Stomach (tissue), 9 donors: Measurements from ENCODE around the gene MAPK1. TPM values are rescaled to one million over a fixed set of nuclear protein-coding genes. Genes with fewer than 3 reads are reported as not detected.
"Not testable (repeated sequence)": the region's sequence is repeated elsewhere in the genome, so short reads cannot be mapped to it uniquely, and the experiment has no call there.

ENCODE experiments used
- DNase-seq, 2 donors: peaks; one replicate each; pipeline versions ENCODE4 v3.0.0 to v3.0.0-alpha.2; 2013 to 2019
- H3K27ac ChIP-seq, 5 donors: fragments of 200-600 bp in 4 of 5; sonication (generic) in 4 of 5; one replicate each; pipeline ENCODE4 v1.5.1; 2013 to 2019; ENCODE audit warnings: mild to moderate bottlenecking in 1 of 5, moderate library complexity in 1 of 5
- H3K27me3 ChIP-seq, 3 donors: fragments of 200-600 bp; sonication (generic); one replicate each; pipeline ENCODE4 v1.5.1; 2017 to 2019; ENCODE audit warnings: mixed run types in 1 of 3
- H3K36me3 ChIP-seq, 4 donors: fragments of 200-600 bp; sonication (generic); 1 replicate in 3 of 4; 2 replicates in 1 of 4; pipeline ENCODE4 v1.5.1; 2016 to 2019
- H3K4me1 ChIP-seq, 4 donors: fragments of 200-600 bp; sonication (generic); one replicate each; pipeline ENCODE4 v1.5.1; 2016 to 2019
- H3K4me3 ChIP-seq, 4 donors: fragments of 200-600 bp; sonication (generic) in 3 of 4; one replicate each; pipeline ENCODE4 v1.5.1; 2016 to 2019; ENCODE audit warnings: mild to moderate bottlenecking in 1 of 4
- H3K9me3 ChIP-seq, 4 donors: fragments of 200-600 bp; sonication (generic); one replicate each; pipeline ENCODE4 v1.5.1; 2016 to 2019
- CTCF ChIP-seq, 7 experiments: fragments of 450-650 bp in 4 of 7; fragments of 200-600 bp in 3 of 7; sonication (generic) in 3 of 7; IDR thresholded peaks; one replicate each; pipeline ENCODE4 v1.5.1; 2016 to 2019; ENCODE audit warnings: antibody characterized with exemption in 7 of 7, control low read depth in 2 of 7, mild to moderate bottlenecking in 1 of 7
- EP300 ChIP-seq: sonication (generic); formaldehyde crosslinking; IDR thresholded peaks from one replicate; pipeline ENCODE4 v1.6.1; 2017; ENCODE audit warnings: antibody characterized with exemption
- POLR2A ChIP-seq, 4 donors: fragments of 450-650 bp; IDR thresholded peaks; one replicate each; pipeline ENCODE4 v1.6.1; 2016; ENCODE audit warnings: antibody characterized with exemption in 4 of 4, control low read depth in 2 of 4, mild to moderate bottlenecking in 1 of 4, moderate library complexity in 1 of 4
- POLR2AphosphoS5 ChIP-seq, 3 donors: sonication (generic); formaldehyde crosslinking; IDR thresholded peaks; one replicate each; pipeline ENCODE4 v1.6.1; 2016; ENCODE audit warnings: antibody characterized with exemption in 3 of 3
- WGBS, 5 donors: extraction: QIAGEN DNeasy Blood & Tissue Kit in 3 of 5; methylation state at CpG; one replicate each; pipeline versions ENCODE4 v1.1.5 to v1.1.7; 2013 to 2018; 5-methylcytosine and 5-hydroxymethylcytosine counted together
- intact Hi-C: fragments of 100-400 bp; cut with DNase I; formaldehyde crosslinking; loops from one replicate; pipeline ENCODE4 v1.15.1; 2023; ENCODE audit warnings: low total_unique reads
- polyA plus RNA-seq, 3 donors: library from polyadenylated mRNA; stranded (reverse); fragments of 200-250 nt; gene quantifications; one replicate each; pipeline ENCODE4 v1.2.3, GENCODE V29; 2013
- total RNA-seq, 5 donors: library from RNA; depleted of rRNA; stranded (reverse); fragments of >200 nt; gene quantifications; one replicate each; pipeline versions ENCODE4 v1.1.0 to v1.2.3, GENCODE V29; 2014 to 2016
- donor health status: healthy with polysubstance abuse.
- donor health status: Bipolar disorder and iron deficiency.
- donor health status: healthy.

Gene MAPK1
- total and polyA plus RNA-seq, 8 donors = 10.4 to 81.6 (median 44.2) TPM

DNA sequence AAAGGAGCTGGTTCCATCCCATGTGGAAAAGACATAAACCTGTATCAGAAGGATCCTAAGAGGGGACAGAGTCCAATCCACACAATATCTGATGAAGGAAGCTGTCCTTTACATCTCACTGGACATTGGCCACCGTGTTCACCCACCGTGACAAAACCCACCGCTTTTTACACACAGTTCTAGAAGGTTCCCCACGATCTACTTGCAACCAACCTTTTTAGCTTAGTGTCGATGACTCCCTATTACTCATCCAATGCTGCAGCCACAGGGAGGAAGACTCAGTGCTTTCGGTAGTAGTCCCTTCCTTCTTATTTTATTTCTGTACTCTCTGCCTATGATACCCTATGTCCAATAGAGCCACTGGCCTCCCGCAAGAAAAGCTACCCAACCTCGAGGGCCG lies 65.4 kb downstream of the MAPK1 start:
- H3K27ac ChIP-seq = no peak overlapping the region
- H3K27me3 ChIP-seq = no peaks in the 10 kb centered on the region
- H3K36me3 ChIP-seq = peaks cover 35 to 97% (median 93%) of the 10 kb centered on the region in 4 donors
- WGBS, 5 donors = 94 to 99% (median 97%) methylated on average over 9 of the region's 9 CpGs
- no peaks in the 10 kb centered on the region for H3K9me3 ChIP-seq
- peaks cover 0 to 14% (median 11%) of the 10 kb centered on the region in 4 donors for H3K4me1 ChIP-seq
- no peak for DNase-seq
- TF ChIP-seq POLR2AphosphoS5 (IDR thresholded peaks at IDR 0.05) (no peak), EP300 (no peak), POLR2A (IDR thresholded peaks at IDR 0.05) (no peak), CTCF (IDR thresholded peaks at IDR 0.05) (no peak)
- intact Hi-C loops = loop anchor here (10.0 kb wide), 1 partner anchor 63 kb away; the partner anchor contains the start of gene MAPK1
- H3K4me3 ChIP-seq = no peak overlapping the region

GRCh38 chr22:21801304-21801644 lies 66.2 kb downstream of the MAPK1 start:
- peaks cover 0 to 20% (median 13%) of the 10 kb centered on the region in 4 donors for H3K4me1 ChIP-seq
- H3K36me3 ChIP-seq = peaks cover 35 to 97% (median 94%) of the 10 kb centered on the region in 4 donors
- not testable (repeated sequence) for H3K27me3 ChIP-seq, H3K9me3 ChIP-seq, H3K4me3 ChIP-seq, H3K27ac ChIP-seq, DNase-seq
- intact Hi-C loops = loop anchor here (10.0 kb wide), 1 partner anchor 64 kb away; the partner anchor contains the start of gene MAPK1
- 98 to 100% (median 99%) methylated on average over 7 of the region's 7 CpGs for WGBS, 5 donors

DNA sequence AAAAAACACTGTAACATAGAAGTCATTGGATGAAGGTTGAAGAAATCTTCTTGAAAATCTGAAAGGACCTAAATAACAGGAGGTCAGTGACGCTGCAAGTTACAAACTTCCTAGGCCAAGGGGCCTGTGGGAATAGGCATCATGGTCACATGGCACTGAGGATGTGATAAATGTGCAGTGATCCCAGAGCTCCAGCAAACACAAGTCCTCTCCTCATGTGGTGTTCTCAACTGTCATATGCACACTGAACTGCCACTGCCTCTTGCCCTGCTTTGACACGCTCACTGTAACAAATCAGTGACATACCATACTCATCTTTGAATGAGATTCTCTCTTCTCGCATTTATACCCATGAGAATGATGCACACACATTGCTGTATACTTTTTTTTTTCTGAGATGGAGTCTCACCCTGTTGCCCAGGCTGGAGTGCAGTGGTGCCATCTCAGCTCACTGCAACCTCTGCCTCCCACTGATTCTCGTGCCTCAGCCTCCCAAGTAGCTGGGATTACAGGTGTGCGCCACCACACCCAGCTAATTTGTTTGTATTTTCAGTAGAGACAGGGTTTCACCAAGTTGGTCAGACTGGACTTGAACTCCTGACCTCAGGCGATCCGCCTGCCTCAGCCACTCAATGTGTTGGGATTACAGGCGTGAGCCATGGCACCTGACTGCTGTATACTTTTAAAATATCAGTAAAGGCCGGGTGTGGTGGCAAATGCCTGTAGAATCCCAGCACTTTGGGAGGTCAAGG lies 66.7 kb downstream of the MAPK1 start:
- TF ChIP-seq EP300 (no peak), POLR2A (IDR thresholded peaks at IDR 0.05) (no peak), CTCF (IDR thresholded peaks at IDR 0.05) (no peak), POLR2AphosphoS5 (IDR thresholded peaks at IDR 0.05) (no peak)
- intact Hi-C loops = loop anchor here (10.0 kb wide), 1 partner anchor 64 kb away; the partner anchor contains the start of gene MAPK1
- no peak for DNase-seq
- H3K4me1 ChIP-seq = peaks cover 0 to 23% (median 15%) of the 10 kb centered on the region in 4 donors
- no peaks in the 10 kb centered on the region for H3K9me3 ChIP-seq
- H3K27ac ChIP-seq = no peak overlapping the region
- peaks cover 35 to 97% (median 91%) of the 10 kb centered on the region in 4 donors for H3K36me3 ChIP-seq
- 96 to 98% (median 97%) methylated on average over 9 of the region's 9 CpGs for WGBS, 5 donors
- H3K4me3 ChIP-seq = no peak overlapping the region
- no peaks in the 10 kb centered on the region for H3K27me3 ChIP-seq

GRCh38 chr22:21797444-21798221 lies 69.8 kb downstream of the MAPK1 start:
- peaks cover 23 to 94% (median 85%) of the 10 kb centered on the region in 4 donors for H3K36me3 ChIP-seq
- DNase-seq = no peak
- peaks cover 0 to 23% (median 15%) of the 10 kb centered on the region in 4 donors for H3K4me1 ChIP-seq
- no peaks in the 10 kb centered on the region for H3K9me3 ChIP-seq
- TF ChIP-seq POLR2AphosphoS5 (IDR thresholded peaks at IDR 0.05) (no peak), CTCF (IDR thresholded peaks at IDR 0.05) (no peak), POLR2A (IDR thresholded peaks at IDR 0.05) (no peak), EP300 (no peak)
- H3K4me3 ChIP-seq = no peak overlapping the region
- no peaks in the 10 kb centered on the region for H3K27me3 ChIP-seq
- WGBS, 5 donors = 58 to 83% (median 71%) methylated on average over 5 of the region's 5 CpGs
- peak overlapping the region in 3 of 5 donors; percentile 15 to 45 (median 19) for H3K27ac ChIP-seq
- intact Hi-C loops = no loop called here
